ENCODE results near the gene TLE3. TPM values are rescaled to one million over a fixed set of nuclear protein-coding genes. Genes with fewer than 3 reads are reported as not detected.
"Not testable (repeated sequence)": the region's sequence is repeated elsewhere in the genome, so short reads cannot be mapped to it uniquely, and the experiment has no call there.

TLE3 gene
- total and polyA plus RNA-seq, 2 experiments from 2014 or later: 21.2 to 45.9 TPM

GRCh38 chr15:70114221-70114620 lies 16.5 kb upstream of the TLE3 start:
- Histone ChIP-seq H4K20me1 (ENCODE audit: insufficient read depth, poor library complexity, severe bottlenecking) (no peaks in the 10 kb centered on the region), H3K27me3 (peaks cover 3% of the 10 kb centered on the region), H3K4me1 (ENCODE audit: insufficient read depth) (peaks cover 8% of the 10 kb centered on the region), H3K4me2 (no peak overlapping the region), H3K36me3 (replicated peaks; ENCODE audit: insufficient read depth, low read depth) (no peaks in the 10 kb centered on the region), H3K4me3 (no peak overlapping the region), H2AFZ (no peak overlapping the region), H3K79me2 (no peaks in the 10 kb centered on the region), H3K9me3 (ENCODE audit: low read depth) (no peaks in the 10 kb centered on the region), H3K9me2 (replicated peaks; ENCODE audit: insufficient read depth) (no peaks in the 10 kb centered on the region), H3K27ac (no peak overlapping the region)
- no peak for DNase-seq (ENCODE audit: low spot score)
- WGBS (ENCODE audit: low lambda C conversion rate, missing lambda C conversion rate): 30% methylated on average over 3 of the region's 3 CpGs
- no peak for TF ChIP-seq EZH2 (IDR thresholded peaks at IDR 0.05; ENCODE audit: borderline replicate concordance)
- no peak for TF ChIP-seq EZH2phosphoT487 (IDR thresholded peaks at IDR 0.05; ENCODE audit: low read depth, severe bottlenecking, unreplicated experiment)
- no peak for TF ChIP-seq CTCF (IDR thresholded peaks at IDR 0.05; ENCODE audit: poor library complexity)

DNA sequence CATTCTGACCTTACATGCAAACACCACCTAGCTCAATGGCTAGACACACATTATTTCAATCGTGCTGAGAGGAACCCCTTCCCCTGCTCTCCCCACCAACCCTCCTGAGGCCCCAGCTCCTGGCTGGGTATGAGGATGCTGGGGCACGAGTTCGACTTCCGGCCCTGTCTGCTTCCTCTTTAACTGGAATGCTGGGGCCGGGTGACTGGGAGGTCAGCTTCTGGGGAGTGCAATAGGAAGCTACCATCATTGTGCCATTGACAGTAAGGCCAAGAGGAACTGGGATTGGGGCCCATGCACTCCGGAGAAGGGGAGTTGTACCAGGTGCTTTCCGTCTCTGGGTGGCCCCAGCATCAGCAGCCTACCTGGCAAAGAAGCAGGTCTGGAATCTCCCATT lies 15.6 kb upstream of the TLE3 start:
- peaks cover 3% of the 10 kb centered on the region for H3K27me3 ChIP-seq
- no peak for DNase-seq (ENCODE audit: low spot score)
- no peak overlapping the region for H3K27ac ChIP-seq
- no peak for TF ChIP-seq CTCF (IDR thresholded peaks at IDR 0.05; ENCODE audit: poor library complexity)
- no peak for TF ChIP-seq EZH2phosphoT487 (IDR thresholded peaks at IDR 0.05; ENCODE audit: low read depth, severe bottlenecking, unreplicated experiment)
- no peak for TF ChIP-seq EZH2 (IDR thresholded peaks at IDR 0.05; ENCODE audit: borderline replicate concordance)
- no peaks in the 10 kb centered on the region for H3K9me3 ChIP-seq (ENCODE audit: low read depth)
- H3K4me2 ChIP-seq: no peak overlapping the region
- H2AFZ ChIP-seq: no peak overlapping the region
- peaks cover 8% of the 10 kb centered on the region for H3K4me1 ChIP-seq (ENCODE audit: insufficient read depth)
- H4K20me1 ChIP-seq (ENCODE audit: insufficient read depth, poor library complexity, severe bottlenecking): no peaks in the 10 kb centered on the region
- H3K79me2 ChIP-seq: no peaks in the 10 kb centered on the region
- H3K36me3 ChIP-seq (replicated peaks; ENCODE audit: insufficient read depth, low read depth): no peaks in the 10 kb centered on the region
- no peak overlapping the region for H3K4me3 ChIP-seq
- WGBS (ENCODE audit: low lambda C conversion rate, missing lambda C conversion rate): 87% methylated on average over 7 of the region's 7 CpGs
- H3K9me2 ChIP-seq (replicated peaks; ENCODE audit: insufficient read depth): no peaks in the 10 kb centered on the region

DNA sequence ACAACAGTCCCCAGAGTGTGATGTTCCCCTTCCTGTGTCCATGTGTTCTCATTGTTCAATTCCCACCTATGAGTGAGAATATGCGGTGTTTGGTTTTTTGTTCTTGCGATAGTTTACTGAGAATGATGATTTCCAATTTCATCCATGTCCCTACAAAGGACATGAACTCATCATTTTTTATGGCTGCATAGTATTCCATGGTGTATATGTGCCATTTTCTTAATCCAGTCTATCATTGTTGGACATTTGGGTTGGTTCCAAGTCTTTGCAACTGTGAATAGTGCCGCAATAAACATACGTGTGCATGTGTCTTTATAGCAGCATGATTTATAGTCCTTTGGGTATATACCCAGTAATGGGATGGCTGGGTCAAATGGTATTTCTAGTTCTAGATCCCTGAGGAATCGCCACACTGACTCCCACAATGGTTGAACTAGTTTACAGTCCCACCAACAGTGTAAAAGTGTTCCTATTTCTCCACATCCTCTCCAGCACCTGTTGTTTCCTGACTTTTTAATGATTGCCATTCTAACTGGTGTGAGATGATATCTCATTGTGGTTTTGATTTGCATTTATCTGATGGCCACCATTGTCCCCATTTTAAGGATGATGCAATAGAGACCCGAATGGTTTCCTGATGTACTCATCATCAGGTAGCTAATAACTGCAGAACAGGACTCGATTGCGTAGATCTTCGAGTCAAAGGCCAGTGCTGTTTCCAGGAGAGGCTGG lies 15.0 kb upstream of the TLE3 start:
- not testable (repeated sequence) for H4K20me1 ChIP-seq (ENCODE audit: insufficient read depth, poor library complexity, severe bottlenecking); H3K36me3 ChIP-seq (replicated peaks; ENCODE audit: insufficient read depth, low read depth); H2AFZ ChIP-seq; H3K4me2 ChIP-seq; H3K9me3 ChIP-seq (ENCODE audit: low read depth); H3K27ac ChIP-seq; H3K79me2 ChIP-seq; H3K9me2 ChIP-seq (replicated peaks; ENCODE audit: insufficient read depth); DNase-seq (ENCODE audit: low spot score); H3K27me3 ChIP-seq; H3K4me3 ChIP-seq; H3K4me1 ChIP-seq (ENCODE audit: insufficient read depth)
- WGBS (ENCODE audit: low lambda C conversion rate, missing lambda C conversion rate): 95% methylated on average over 8 of the region's 9 CpGs

GRCh38 chr15:70112074-70112395 lies 14.3 kb upstream of the TLE3 start:
- Histone ChIP-seq H3K27me3 (peaks cover 3% of the 10 kb centered on the region), H3K4me2 (peak overlapping the region; percentile 73), H2AFZ (no peak overlapping the region), H3K9me2 (replicated peaks; ENCODE audit: insufficient read depth) (no peaks in the 10 kb centered on the region), H3K27ac (peak overlapping the region; percentile 70), H3K79me2 (no peaks in the 10 kb centered on the region), H3K36me3 (replicated peaks; ENCODE audit: insufficient read depth, low read depth) (no peaks in the 10 kb centered on the region), H3K9me3 (ENCODE audit: low read depth) (no peaks in the 10 kb centered on the region), H3K4me3 (no peak overlapping the region), H4K20me1 (ENCODE audit: insufficient read depth, poor library complexity, severe bottlenecking) (no peaks in the 10 kb centered on the region), H3K4me1 (ENCODE audit: insufficient read depth) (peaks cover 8% of the 10 kb centered on the region)
- WGBS (ENCODE audit: low lambda C conversion rate, missing lambda C conversion rate): 19% methylated on average over 4 of the region's 4 CpGs
- TF ChIP-seq CTCF (IDR thresholded peaks at IDR 0.05; ENCODE audit: poor library complexity) (no peak), EZH2phosphoT487 (IDR thresholded peaks at IDR 0.05; ENCODE audit: low read depth, severe bottlenecking, unreplicated experiment) (no peak), EZH2 (IDR thresholded peaks at IDR 0.05; ENCODE audit: borderline replicate concordance) (no peak)
- DNase-seq (ENCODE audit: low spot score): no peak

Data from hepatocyte (in vitro differentiated cells).